Neural cell (in vitro differentiated cells): ENCODE results near the gene MECR. TPM values are rescaled to one million over a fixed set of nuclear protein-coding genes. Genes with fewer than 3 reads are reported as not detected.

Experiments used
- H2AFZ ChIP-seq: fragments of 200-600, 300-800 bp; sonication (generic), shearing (Covaris generic); 2 replicates; pipeline ENCODE4 v1.6.0; 2014; ENCODE audit warnings: low read depth, mild to moderate bottlenecking, antibody characterized with exemption, low read length, moderate library complexity
- H3F3A ChIP-seq: fragments of 200-600 bp; shearing (Covaris generic); 2 replicates; pipeline ENCODE4 v1.6.1; 2016; ENCODE audit warnings: mild to moderate bottlenecking, moderate library complexity, mixed read lengths, antibody characterized with exemption, low read length; ENCODE audit not compliant: insufficient read depth, poor library complexity, severe bottlenecking
- H3K27ac ChIP-seq: fragments of 200-600, 300-800 bp; sonication (generic), shearing (Covaris generic); 2 replicates; pipeline ENCODE4 v1.5.1; 2014; ENCODE audit warnings: mild to moderate bottlenecking, low read length, moderate library complexity
- H3K27me3 ChIP-seq: fragments of 300-800, 200-600 bp; sonication (generic), shearing (Covaris generic); 2 replicates; pipeline ENCODE4 v1.6.0; 2014; ENCODE audit warnings: mild to moderate bottlenecking, low read depth, low read length, moderate library complexity; ENCODE audit not compliant: insufficient read depth
- H3K36me3 ChIP-seq: fragments of 300-800, 200-600 bp; sonication (generic), shearing (Covaris generic); 2 replicates; pipeline ENCODE4 v1.5.1; 2014; ENCODE audit warnings: mild to moderate bottlenecking, antibody characterized with exemption, low read length, moderate library complexity; ENCODE audit not compliant: insufficient read depth
- H3K4me2 ChIP-seq: fragments of 300-800, 200-600 bp; sonication (generic), shearing (Covaris generic); 2 replicates; pipeline ENCODE4 v1.6.0; 2014; ENCODE audit warnings: mild to moderate bottlenecking, low read length
- H3K4me3 ChIP-seq: fragments of 300-800, 200-600 bp; sonication (generic), shearing (Covaris generic); 2 replicates; pipeline ENCODE4 v1.5.1; 2014; ENCODE audit warnings: mild to moderate bottlenecking, low read length, moderate library complexity
- H3K79me2 ChIP-seq: fragments of 200-600 bp; shearing (Covaris generic); replicated peaks from 2 replicates; pipeline ENCODE4 v1.6.0; 2014; ENCODE audit warnings: mild to moderate bottlenecking, low read length, moderate library complexity; ENCODE audit not compliant: insufficient read depth
- H3K9ac ChIP-seq: fragments of 300-800, 200-600 bp; sonication (generic), shearing (Covaris generic); 2 replicates; pipeline ENCODE4 v1.6.1; 2016; ENCODE audit warnings: mild to moderate bottlenecking, low read length, mixed read lengths
- H3K9me2 ChIP-seq: fragments of 200-600 bp; shearing (Covaris generic); 2 replicates; pipeline ENCODE4 v1.6.1; 2016; ENCODE audit warnings: mild to moderate bottlenecking, low read length, mixed read lengths; ENCODE audit not compliant: insufficient read depth
- H3K9me3 ChIP-seq: fragments of 200-600, 300-800 bp; sonication (generic), shearing (Covaris generic); 2 replicates; pipeline ENCODE4 v1.6.1; 2016; ENCODE audit warnings: mild to moderate bottlenecking, mixed run types, low read length, moderate library complexity, mixed read lengths
- H4K20me1 ChIP-seq: fragments of 200-600 bp; shearing (Covaris generic); 2 replicates; pipeline ENCODE4 v1.6.1; 2016; ENCODE audit warnings: mild to moderate bottlenecking, mixed run types; ENCODE audit not compliant: insufficient read depth
- EP300 ChIP-seq: fragments of 450-650 bp; conservative IDR thresholded peaks from 2 replicates; pipeline ENCODE4 v1.6.1; 2014; ENCODE audit warnings: antibody characterized with exemption, mild to moderate bottlenecking, moderate library complexity; ENCODE audit not compliant: poor library complexity, severe bottlenecking
- EZH2 ChIP-seq: fragments of 200-600, 300-800 bp; shearing (Covaris generic), sonication (generic); IDR thresholded peaks from 2 replicates; pipeline ENCODE4 v1.6.1; 2014; ENCODE audit warnings: antibody characterized with exemption, low read length, borderline replicate concordance, mild to moderate bottlenecking; ENCODE audit not compliant: insufficient read depth, poor library complexity, severe bottlenecking
- MXI1 ChIP-seq: fragments of 450-650 bp; conservative IDR thresholded peaks from 2 replicates; pipeline ENCODE4 v1.6.1; 2014; ENCODE audit warnings: antibody characterized with exemption, mild to moderate bottlenecking; ENCODE audit not compliant: poor library complexity, severe bottlenecking
- POLR2AphosphoS5 ChIP-seq: IDR thresholded peaks from 2 replicates; pipeline ENCODE4 v1.6.1; 2012
- RAD21 ChIP-seq: fragments of 450-650 bp; conservative IDR thresholded peaks from 2 replicates; pipeline ENCODE4 v1.6.1; 2014; ENCODE audit warnings: antibody characterized with exemption, mild to moderate bottlenecking, moderate library complexity
- SMC3 ChIP-seq: fragments of 450-650 bp; conservative IDR thresholded peaks from 2 replicates; pipeline ENCODE4 v1.6.1; 2014; ENCODE audit warnings: antibody characterized with exemption, mild to moderate bottlenecking, moderate library complexity; ENCODE audit not compliant: poor library complexity
- TAF1 ChIP-seq: IDR thresholded peaks from 2 replicates; pipeline ENCODE4 v1.6.1; 2012; ENCODE audit warnings: low read depth
- polyA plus RNA-seq: library from polyadenylated mRNA; depleted of rRNA; stranded (reverse); fragments of >200 nt; gene quantifications from 2 replicates; pipeline ENCODE4 v1.2.3, GENCODE V29; 2014
- TF ChIP-seq, protein P1 (sequence below): IDR thresholded peaks from 2 replicates; pipeline ENCODE4 v1.6.1; 2012; ENCODE audit warnings: borderline replicate concordance
- TF ChIP-seq, protein P2 (sequence below): fragments of 450-650 bp; IDR thresholded peaks from 2 replicates; pipeline ENCODE4 v1.5.1; 2014; ENCODE audit warnings: antibody characterized with exemption, mild to moderate bottlenecking, moderate library complexity; ENCODE audit not compliant: poor library complexity, severe bottlenecking

MECR gene
- polyA plus RNA-seq, 1 donor from 2014 or later = 14.0 TPM

DNA sequence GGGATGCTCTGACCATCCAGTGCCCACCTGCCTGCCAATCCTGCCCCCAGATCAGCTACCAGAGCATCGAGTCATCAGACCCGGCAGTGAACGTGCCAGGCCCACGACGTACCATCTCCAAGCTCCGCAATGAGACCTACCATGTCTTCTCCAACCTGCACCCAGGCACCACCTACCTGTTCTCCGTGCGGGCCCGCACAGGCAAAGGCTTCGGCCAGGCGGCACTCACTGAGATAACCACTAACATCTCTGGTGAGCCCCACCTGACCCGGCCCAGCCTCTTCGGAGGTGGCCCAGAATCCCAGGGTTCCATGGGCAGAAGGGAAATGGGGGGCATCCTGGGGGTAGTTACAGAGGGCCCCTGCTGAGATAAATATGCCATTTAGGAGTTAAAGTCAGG is 48.7 kb upstream of the MECR start:
- no peak for TF ChIP-seq RAD21
- TF ChIP-seq TAF1 = no peak
- TF ChIP-seq SMC3 = no peak
- TF ChIP-seq, protein P1, sequence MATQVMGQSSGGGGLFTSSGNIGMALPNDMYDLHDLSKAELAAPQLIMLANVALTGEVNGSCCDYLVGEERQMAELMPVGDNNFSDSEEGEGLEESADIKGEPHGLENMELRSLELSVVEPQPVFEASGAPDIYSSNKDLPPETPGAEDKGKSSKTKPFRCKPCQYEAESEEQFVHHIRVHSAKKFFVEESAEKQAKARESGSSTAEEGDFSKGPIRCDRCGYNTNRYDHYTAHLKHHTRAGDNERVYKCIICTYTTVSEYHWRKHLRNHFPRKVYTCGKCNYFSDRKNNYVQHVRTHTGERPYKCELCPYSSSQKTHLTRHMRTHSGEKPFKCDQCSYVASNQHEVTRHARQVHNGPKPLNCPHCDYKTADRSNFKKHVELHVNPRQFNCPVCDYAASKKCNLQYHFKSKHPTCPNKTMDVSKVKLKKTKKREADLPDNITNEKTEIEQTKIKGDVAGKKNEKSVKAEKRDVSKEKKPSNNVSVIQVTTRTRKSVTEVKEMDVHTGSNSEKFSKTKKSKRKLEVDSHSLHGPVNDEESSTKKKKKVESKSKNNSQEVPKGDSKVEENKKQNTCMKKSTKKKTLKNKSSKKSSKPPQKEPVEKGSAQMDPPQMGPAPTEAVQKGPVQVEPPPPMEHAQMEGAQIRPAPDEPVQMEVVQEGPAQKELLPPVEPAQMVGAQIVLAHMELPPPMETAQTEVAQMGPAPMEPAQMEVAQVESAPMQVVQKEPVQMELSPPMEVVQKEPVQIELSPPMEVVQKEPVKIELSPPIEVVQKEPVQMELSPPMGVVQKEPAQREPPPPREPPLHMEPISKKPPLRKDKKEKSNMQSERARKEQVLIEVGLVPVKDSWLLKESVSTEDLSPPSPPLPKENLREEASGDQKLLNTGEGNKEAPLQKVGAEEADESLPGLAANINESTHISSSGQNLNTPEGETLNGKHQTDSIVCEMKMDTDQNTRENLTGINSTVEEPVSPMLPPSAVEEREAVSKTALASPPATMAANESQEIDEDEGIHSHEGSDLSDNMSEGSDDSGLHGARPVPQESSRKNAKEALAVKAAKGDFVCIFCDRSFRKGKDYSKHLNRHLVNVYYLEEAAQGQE = no peak
- no peak for TF ChIP-seq MXI1
- no peak for TF ChIP-seq EP300
- TF ChIP-seq, protein P2, sequence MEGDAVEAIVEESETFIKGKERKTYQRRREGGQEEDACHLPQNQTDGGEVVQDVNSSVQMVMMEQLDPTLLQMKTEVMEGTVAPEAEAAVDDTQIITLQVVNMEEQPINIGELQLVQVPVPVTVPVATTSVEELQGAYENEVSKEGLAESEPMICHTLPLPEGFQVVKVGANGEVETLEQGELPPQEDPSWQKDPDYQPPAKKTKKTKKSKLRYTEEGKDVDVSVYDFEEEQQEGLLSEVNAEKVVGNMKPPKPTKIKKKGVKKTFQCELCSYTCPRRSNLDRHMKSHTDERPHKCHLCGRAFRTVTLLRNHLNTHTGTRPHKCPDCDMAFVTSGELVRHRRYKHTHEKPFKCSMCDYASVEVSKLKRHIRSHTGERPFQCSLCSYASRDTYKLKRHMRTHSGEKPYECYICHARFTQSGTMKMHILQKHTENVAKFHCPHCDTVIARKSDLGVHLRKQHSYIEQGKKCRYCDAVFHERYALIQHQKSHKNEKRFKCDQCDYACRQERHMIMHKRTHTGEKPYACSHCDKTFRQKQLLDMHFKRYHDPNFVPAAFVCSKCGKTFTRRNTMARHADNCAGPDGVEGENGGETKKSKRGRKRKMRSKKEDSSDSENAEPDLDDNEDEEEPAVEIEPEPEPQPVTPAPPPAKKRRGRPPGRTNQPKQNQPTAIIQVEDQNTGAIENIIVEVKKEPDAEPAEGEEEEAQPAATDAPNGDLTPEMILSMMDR = no peak
- no peak for TF ChIP-seq EZH2
- TF ChIP-seq POLR2AphosphoS5 = no peak
- H2AFZ ChIP-seq = no peak overlapping the region
- H3K9me3 ChIP-seq = no peaks in the 10 kb centered on the region
- H4K20me1 ChIP-seq = no peaks in the 10 kb centered on the region
- H3K4me3 ChIP-seq = no peak overlapping the region
- no peaks in the 10 kb centered on the region for H3K27me3 ChIP-seq
- no peaks in the 10 kb centered on the region for H3K79me2 ChIP-seq
- H3K36me3 ChIP-seq = no peaks in the 10 kb centered on the region
- no peak overlapping the region for H3K9ac ChIP-seq
- no peak overlapping the region for H3K27ac ChIP-seq
- H3F3A ChIP-seq = no peaks in the 10 kb centered on the region
- H3K9me2 ChIP-seq = no peaks in the 10 kb centered on the region
- H3K4me2 ChIP-seq = no peak overlapping the region

DNA sequence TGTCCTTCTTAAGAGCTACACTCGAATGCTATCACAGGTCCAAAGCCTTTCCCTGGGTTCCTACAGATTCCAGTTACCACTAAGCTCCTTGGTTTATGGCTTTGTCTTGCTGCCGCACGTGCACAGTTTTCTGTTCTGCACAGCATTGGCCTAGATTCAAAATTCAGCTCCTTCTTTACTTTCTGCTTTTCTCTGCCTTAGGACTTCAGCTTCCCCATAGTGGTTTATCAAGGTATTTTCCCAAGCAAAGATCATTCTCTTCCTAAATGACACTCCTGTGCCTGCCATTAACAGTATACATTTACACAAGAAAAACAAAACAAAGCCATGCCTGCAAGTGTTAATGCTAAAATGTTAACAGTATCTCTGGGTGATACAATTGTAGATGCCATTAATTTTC is 47.4 kb upstream of the MECR start:
- Histone ChIP-seq H3K9me3 (no peaks in the 10 kb centered on the region), H3K9ac (no peak overlapping the region), H3K27ac (no peak overlapping the region), H3K4me2 (no peak overlapping the region), H3K27me3 (no peaks in the 10 kb centered on the region), H4K20me1 (no peaks in the 10 kb centered on the region), H3K4me3 (no peak overlapping the region), H2AFZ (no peak overlapping the region), H3K36me3 (no peaks in the 10 kb centered on the region), H3K9me2 (no peaks in the 10 kb centered on the region), H3K79me2 (no peaks in the 10 kb centered on the region), H3F3A (no peaks in the 10 kb centered on the region)
- TF ChIP-seq POLR2AphosphoS5 (no peak), TAF1 (no peak), EZH2 (no peak), RAD21 (no peak), MXI1 (no peak), SMC3 (no peak), EP300 (no peak)
- TF ChIP-seq, protein P1 = no peak
- TF ChIP-seq, protein P2 = no peak
